GM18519 (cell line): Measurements from ENCODE around the gene PELO.
A peak's percentile ranks its signal among the peaks of the same experiment; 100 is the strongest.

ENCODE experiments used
- ATAC-seq: cut with Tn5 transposase; IDR thresholded peaks from one replicate; pipeline ENCODE4 v1.9.1; 2021; ENCODE audit warnings: mild to moderate bottlenecking, moderate library complexity; ENCODE audit not compliant: unreplicated experiment, low FRiP score

Gene PELO

DNA sequence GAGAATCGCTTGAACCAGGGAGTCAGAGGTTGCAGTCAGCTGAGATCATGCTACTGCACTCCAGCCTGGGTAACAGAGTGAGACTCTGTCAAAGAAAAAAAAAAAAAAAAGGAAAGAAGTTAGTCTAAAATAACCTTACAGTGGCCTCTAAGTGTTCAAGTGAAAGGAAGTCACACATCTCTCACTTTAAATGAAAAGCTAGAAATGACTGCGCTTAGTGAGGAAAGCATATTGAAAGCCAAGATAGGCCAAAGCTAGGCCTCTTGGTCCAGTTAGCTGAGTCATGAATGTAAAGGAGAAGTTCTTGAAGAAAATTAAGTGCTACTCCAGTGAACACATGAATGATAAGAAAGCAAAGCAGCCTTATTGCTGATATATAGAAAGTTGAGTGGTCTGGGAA, 38.1 kb downstream of the PELO start:
- peak; percentile 89 for ATAC-seq

DNA sequence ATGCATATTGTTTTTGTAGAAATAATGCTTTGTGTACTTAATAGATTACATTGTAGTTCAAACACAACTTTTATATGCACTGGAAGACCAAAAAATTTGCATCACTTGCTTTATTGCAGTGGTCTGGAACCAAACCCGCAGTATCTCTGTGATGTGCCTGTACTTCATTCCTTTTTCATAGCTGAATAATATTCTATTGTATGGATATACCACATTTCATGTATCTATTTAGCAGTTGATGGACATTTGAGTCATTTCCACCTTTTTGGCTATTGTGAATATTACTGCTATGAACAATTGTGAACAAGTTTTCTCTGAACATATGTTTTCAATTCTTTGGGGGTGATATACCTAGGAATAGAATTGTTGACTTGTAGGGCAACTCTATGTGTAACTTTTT, 40.1 kb downstream of the PELO start:
- no peak for ATAC-seq

DNA sequence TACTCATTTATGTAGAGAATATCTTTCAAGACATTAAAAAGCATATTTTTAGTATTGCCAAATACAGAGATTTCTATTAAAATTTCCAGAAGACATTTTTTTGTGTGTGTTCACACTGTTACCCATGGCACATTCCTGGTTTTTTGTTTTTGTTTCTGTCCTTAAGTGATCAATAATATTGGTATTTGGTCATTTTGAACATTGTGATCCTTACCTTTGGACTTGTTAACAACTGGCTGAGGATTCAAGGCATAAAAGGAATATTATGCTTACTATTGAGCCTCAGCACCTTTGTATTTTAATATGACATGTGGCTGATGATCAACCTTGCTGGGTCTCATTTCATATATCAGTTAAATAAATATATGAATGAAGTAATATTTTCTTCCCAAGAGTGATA, 41.9 kb downstream of the PELO start:
- no peak for ATAC-seq

DNA sequence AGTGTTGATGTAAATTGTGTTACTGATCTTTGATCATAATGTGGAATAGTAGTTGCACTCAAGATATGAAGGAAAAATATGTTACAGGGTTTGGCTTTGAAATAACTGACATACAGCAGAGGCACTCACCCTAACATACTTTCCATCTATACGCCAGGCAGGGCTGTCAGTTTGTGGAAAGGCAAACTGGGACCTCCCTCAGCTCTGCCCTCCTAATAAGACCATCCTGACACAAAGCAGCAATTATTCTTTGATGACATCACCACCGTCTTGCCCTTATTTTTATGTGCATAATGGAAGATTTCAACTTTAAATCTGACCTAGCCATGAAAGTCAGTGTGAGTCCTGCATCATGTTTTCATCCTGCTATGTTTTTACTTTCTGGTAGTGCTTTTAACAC, 42.9 kb downstream of the PELO start:
- ATAC-seq, result no peak

DNA sequence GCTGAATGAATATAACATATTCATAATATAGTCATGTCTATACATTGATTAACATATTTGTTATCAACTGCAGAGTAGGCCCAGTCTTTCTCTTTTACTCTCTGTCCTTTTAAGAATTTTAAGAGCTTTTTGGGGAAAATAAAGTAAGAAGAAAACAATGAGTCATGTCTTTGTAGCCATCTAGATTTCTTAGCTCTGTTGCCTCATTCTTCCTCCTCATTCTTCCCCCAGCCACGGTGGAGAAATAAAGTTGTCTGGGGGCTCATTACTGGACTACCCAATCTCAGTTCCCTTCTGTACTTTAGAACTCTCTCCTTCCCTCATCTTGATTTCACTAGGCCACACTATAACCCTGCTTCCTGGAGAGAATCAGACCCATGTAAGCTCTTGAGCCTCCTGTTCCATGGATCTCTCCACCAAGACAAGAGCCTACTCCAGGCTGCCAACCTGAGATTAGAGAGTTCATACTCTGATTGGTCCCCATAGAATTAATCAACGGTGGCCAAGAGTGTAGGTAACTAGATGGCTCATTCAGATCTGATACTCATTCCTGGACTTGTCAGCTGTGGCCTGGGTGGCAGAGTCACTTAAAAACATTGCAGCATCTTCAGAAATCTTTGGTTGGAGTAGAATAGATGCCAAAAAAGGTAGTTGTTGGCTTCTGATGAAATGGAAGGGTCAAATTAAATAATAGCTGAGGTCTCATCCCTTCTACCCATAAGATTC, 44.2 kb downstream of the PELO start:
- ATAC-seq, result no peak

DNA sequence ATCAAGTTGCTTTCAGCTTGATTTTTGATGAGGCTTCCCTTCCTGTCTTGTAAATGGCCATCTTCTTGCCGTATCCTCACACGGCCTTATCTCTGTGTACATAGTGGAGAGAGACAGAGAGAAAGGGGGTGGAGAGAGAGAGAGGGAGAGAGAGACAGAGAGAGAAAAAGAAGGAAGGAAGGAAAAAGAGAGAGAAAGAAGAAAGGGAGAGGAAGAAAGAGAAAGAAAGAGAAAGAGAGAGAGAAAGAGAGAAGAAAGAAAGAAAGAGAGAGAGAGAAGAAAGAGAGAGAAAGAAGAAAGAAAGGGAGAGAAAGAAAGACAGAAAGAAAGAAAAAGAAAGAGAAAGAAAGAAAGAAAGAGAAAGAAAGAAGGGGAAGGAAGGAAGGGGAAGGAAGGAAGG, 46.6 kb downstream of the PELO start:
- ATAC-seq, result no peak

DNA sequence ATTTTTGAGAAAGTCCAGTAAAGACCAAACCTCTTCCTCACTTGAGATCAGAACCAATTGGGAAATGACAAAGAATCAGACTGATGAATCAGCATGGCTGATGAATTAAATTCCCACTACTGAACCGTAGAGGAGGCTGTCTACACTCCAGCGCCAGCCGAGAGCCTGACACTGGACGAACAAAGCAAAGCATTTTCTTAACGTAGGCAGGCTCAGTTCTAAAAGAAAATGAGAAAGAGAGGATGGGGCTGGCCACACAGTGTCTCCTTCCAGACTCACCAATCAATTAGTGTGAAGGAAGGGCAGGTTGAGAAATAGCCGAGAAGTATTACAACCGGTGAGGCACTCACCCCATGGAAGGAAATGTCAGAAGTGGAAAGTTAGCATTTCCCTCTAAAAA, 49.4 kb downstream of the PELO start:
- ATAC-seq, result no peak
